ENCODE results near the gene OSBPL8.

- TF ChIP-seq, protein P1, sequence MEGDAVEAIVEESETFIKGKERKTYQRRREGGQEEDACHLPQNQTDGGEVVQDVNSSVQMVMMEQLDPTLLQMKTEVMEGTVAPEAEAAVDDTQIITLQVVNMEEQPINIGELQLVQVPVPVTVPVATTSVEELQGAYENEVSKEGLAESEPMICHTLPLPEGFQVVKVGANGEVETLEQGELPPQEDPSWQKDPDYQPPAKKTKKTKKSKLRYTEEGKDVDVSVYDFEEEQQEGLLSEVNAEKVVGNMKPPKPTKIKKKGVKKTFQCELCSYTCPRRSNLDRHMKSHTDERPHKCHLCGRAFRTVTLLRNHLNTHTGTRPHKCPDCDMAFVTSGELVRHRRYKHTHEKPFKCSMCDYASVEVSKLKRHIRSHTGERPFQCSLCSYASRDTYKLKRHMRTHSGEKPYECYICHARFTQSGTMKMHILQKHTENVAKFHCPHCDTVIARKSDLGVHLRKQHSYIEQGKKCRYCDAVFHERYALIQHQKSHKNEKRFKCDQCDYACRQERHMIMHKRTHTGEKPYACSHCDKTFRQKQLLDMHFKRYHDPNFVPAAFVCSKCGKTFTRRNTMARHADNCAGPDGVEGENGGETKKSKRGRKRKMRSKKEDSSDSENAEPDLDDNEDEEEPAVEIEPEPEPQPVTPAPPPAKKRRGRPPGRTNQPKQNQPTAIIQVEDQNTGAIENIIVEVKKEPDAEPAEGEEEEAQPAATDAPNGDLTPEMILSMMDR (conservative IDR thresholded peaks at IDR 0.05; ENCODE audit: low read length): no peak
- no peak for TF ChIP-seq EZH2phosphoT487 (IDR thresholded peaks at IDR 0.05; ENCODE audit: borderline replicate concordance, low read depth, low read length)
Measured at GRCh38 chr12:76457818-76458217, 101.8 kb downstream of the OSBPL8 start.
